ENCODE results near the gene FAN1.

GRCh38 chr15:30954674-30955073 is 51.0 kb downstream of the FAN1 start:
- TF ChIP-seq CTCF (IDR thresholded peaks at IDR 0.05) (no peak), POLR2A (IDR thresholded peaks at IDR 0.05) (no peak), EP300 (IDR thresholded peaks at IDR 0.05) (no peak), POLR2AphosphoS5 (IDR thresholded peaks at IDR 0.05) (no peak)

All from suprapubic skin (tissue), 4 donors.